Pancreas (tissue), 10 donors: ENCODE data around the gene BMP6. TPM values are rescaled to one million over a fixed set of nuclear protein-coding genes. Genes with fewer than 3 reads are reported as not detected.

ENCODE experiments used
- ATAC-seq, 4 donors: fragments of 200-7000 bp; cut with Tn5 transposase; one replicate each; pipeline versions ENCODE4 v1.8.0 to v1.9.1; 2020; ENCODE audit warnings: mild to moderate bottlenecking in 4 of 4, moderate library complexity in 4 of 4
- DNase-seq, 6 donors: peaks; one replicate each; pipeline ENCODE4 v3.0.0-alpha.2; 2020
- FAIRE-seq: peaks from 2 replicates; lab custom pipeline; 2012; peaks lifted over from hg19 to GRCh38; lab: Jason Lieb, UNC
- H3K27ac ChIP-seq, 4 donors: fragments of 200-600 bp; sonication (generic); 1 replicate in 3 of 4; 2 replicates in 1 of 4; pipeline versions ENCODE4 v1.5.0 to v1.8.0; 2020
- H3K27me3 ChIP-seq, 4 donors: fragments of 200-600 bp; one replicate each; pipeline ENCODE4 v1.8.0; 2021
- H3K36me3 ChIP-seq, 3 donors: fragments of 200-600 bp; sonication (generic) in 1 of 3; one replicate each; pipeline versions ENCODE4 v1.5.0 to v1.8.0; 2020 to 2021
- H3K4me1 ChIP-seq, 3 donors: fragments of 200-600 bp; one replicate each; pipeline ENCODE4 v1.8.0; 2021
- H3K4me3 ChIP-seq, 4 donors: fragments of 200-600 bp; sonication (generic) in 2 of 4; one replicate each; pipeline versions ENCODE4 v1.5.0 to v1.8.0; 2020 to 2021
- H3K9me3 ChIP-seq, 4 donors: fragments of 200-600 bp; one replicate each; pipeline ENCODE4 v1.8.0; 2021
- CTCF ChIP-seq, 4 donors: fragments of 200-600 bp; sonication (generic) in 3 of 4; IDR thresholded peaks; one replicate each; pipeline versions ENCODE4 v1.5.0 to v1.8.0; 2021; ENCODE audit warnings: antibody characterized with exemption in 4 of 4
- WGBS, 2 donors: extraction: QIAGEN DNeasy Blood & Tissue Kit; methylation state at CpG; one replicate each; pipeline ENCODE4 v1.1.7; 2013; 5-methylcytosine and 5-hydroxymethylcytosine counted together
- intact Hi-C, 3 donors: fragments of 100-400 bp; cut with DNase I; formaldehyde crosslinking; loops; one replicate each; pipeline versions ENCODE4 v1.11.1 to v1.14.2; 2022
- polyA plus RNA-seq, 2 donors: library from polyadenylated mRNA; stranded (reverse); fragments of 200-250 nt; gene quantifications; one replicate each; pipeline ENCODE4 v1.2.3, GENCODE V29; 2013
- total RNA-seq, 6 donors: library from RNA; stranded (reverse); fragmentation: NEBNext Ultra II Directional in 4 of 6; extraction: Animal tissue kit (Norgen Biotek cat#: 25700) in 4 of 6; gene quantifications; one replicate each; pipeline versions ENCODE4 v1.2.1 to v1.2.4, GENCODE V29; 2021 to 2023
- donor health status: healthy with polysubstance abuse.
- donor health status: DM: no; HTN: no; CAD: no; lungs with moderate emphysema.
- donor health status: DM: no; HTN: no; CAD: no.
- donor health status: control.
- donor health status: control.
- donor health status: Bipolar disorder and iron deficiency.
- donor health status: DM: yes; HTN: yes; CAD: no.
- donor health status: DM: no; HTN: no; CAD: no.
- donor health status: DM: no; HTN: no; CAD: no.
- donor health status: DM: yes; HTN: yes; CAD: no.

The BMP6 gene
- total and polyA plus RNA-seq, 8 donors: 0.09 to 0.69 (median 0.35) TPM

- H3K27me3 ChIP-seq: no peaks in the 10 kb centered on the region
- WGBS, 2 donors: 1% methylated on average over 10 of the region's 10 CpGs
- H3K9me3 ChIP-seq: no peaks in the 10 kb centered on the region
- H3K27ac ChIP-seq: no peak overlapping the region
- H3K36me3 ChIP-seq: no peaks in the 10 kb centered on the region
- ATAC-seq (peak; percentile 42 to 65 (median 62)), FAIRE-seq (no peak), DNase-seq (peak; percentile 62 to 86 (median 70))
- intact Hi-C loops: loop anchor here in 2 of 3 donors (10.0 kb wide), 1 partner anchor 282 kb away; no protein-coding TSS in a partner anchor
- peak in 2 of 4 donors; percentile 20 to 41 for TF ChIP-seq CTCF (IDR thresholded peaks at IDR 0.05)
- peaks cover 7 to 12% (median 11%) of the 10 kb centered on the region in 3 donors for H3K4me1 ChIP-seq
- no peak overlapping the region for H3K4me3 ChIP-seq
These were observed 2.9 kb upstream of the BMP6 start for GRCh38 chr6:7723041-7723447.

DNA sequence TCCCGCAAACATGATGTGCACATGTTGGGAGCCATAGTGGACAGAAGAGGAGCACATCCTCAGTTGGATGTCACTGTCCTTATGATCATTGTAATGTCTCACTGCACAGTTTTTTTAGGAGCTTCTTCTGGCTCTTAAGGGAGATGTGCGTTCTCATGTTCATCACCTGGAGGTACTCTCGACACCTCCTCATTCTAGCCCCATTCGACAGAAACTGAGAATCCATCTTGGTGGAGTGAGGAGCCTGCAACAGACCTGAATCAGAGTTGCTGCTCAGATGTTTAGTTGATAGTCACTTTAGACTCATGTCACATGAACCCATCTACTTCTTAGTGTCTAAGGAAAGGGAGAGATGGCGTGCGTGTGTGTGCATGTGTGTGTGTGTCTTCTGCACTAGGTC is 2.3 kb upstream of the BMP6 start:
- H3K9me3 ChIP-seq: no peaks in the 10 kb centered on the region
- no peak overlapping the region for H3K4me3 ChIP-seq
- intact Hi-C loops: loop anchor here in 2 of 3 donors (10.0 kb wide), 1 partner anchor 281 kb away; no protein-coding TSS in a partner anchor
- 72 to 86% methylated on average over 6 of the region's 6 CpGs for WGBS, 2 donors
- H3K36me3 ChIP-seq: no peaks in the 10 kb centered on the region
- TF ChIP-seq CTCF (IDR thresholded peaks at IDR 0.05): no peak
- ATAC-seq: no peak
- no peak for FAIRE-seq
- peaks cover 12 to 13% (median 12%) of the 10 kb centered on the region in 3 donors for H3K4me1 ChIP-seq
- DNase-seq: no peak
- no peaks in the 10 kb centered on the region for H3K27me3 ChIP-seq
- no peak overlapping the region for H3K27ac ChIP-seq

DNA sequence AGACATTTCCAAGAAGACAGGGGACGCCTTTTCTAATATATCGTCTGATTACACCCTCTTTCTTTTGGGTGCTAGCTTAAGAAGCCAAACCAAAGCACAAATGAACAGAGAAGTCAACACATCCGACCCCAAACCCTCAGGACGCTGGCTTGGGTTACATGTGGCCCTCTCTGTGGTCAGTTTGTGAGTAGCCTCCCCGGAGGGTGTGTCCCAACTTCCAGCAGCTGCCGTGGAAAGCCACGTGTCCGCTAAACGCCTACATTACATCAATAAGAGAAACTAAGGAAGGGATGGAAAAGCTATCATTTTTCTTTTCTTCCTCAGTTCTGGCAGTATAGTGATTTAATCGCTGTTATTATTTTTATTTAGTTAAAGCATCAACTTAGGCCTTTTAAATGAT is 487 bp upstream of the BMP6 start:
- no peak for TF ChIP-seq CTCF (IDR thresholded peaks at IDR 0.05)
- 20 to 34% methylated on average over 10 of the region's 10 CpGs for WGBS, 2 donors
- H3K4me3 ChIP-seq: peak overlapping the region in 1 of 4 donors; percentile 48
- ATAC-seq (no peak), FAIRE-seq (no peak), DNase-seq (no peak)
- intact Hi-C loops: loop anchor here in 2 of 3 donors (10.0 kb wide), 1 partner anchor 279 kb away; no protein-coding TSS in a partner anchor
- peaks cover 0 to 10% (median 1%) of the 10 kb centered on the region in 4 donors for H3K27me3 ChIP-seq
- peaks cover 12 to 15% (median 13%) of the 10 kb centered on the region in 3 donors for H3K4me1 ChIP-seq
- H3K36me3 ChIP-seq: no peaks in the 10 kb centered on the region
- H3K9me3 ChIP-seq: no peaks in the 10 kb centered on the region
- no peak overlapping the region for H3K27ac ChIP-seq

DNA sequence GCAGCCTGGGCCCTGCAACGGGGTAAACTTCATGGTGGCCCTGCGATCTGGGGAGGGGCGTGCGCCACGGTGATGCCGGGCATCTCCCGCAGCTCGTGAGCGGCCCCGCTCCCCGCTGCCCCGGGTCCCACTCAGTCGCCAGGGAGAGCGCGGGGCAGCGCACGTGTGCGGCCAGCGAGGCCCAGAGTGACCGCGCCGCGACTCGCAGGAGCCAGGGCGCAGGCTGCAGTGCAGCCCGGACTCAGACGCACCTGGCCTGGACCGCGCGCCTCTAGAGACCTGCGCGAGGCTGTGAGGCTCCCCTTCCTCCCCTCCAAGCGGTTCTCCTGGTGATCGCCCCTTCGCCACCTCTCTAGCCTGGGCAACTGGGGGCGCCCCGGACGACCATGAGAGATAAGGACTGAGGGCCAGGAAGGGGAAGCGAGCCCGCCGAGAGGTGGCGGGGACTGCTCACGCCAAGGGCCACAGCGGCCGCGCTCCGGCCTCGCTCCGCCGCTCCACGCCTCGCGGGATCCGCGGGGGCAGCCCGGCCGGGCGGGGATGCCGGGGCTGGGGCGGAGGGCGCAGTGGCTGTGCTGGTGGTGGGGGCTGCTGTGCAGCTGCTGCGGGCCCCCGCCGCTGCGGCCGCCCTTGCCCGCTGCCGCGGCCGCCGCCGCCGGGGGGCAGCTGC is 652 bp downstream of the BMP6 start:
- Histone ChIP-seq H3K9me3 (no peaks in the 10 kb centered on the region), H3K36me3 (no peaks in the 10 kb centered on the region), H3K27ac (no peak overlapping the region), H3K4me3 (peak overlapping the region; percentile 28 to 68 (median 38)), H3K27me3 (peaks cover 0 to 19% (median 1%) of the 10 kb centered on the region in 4 donors), H3K4me1 (peaks cover 12 to 15% (median 13%) of the 10 kb centered on the region in 3 donors)
- FAIRE-seq: no peak
- 1% methylated on average over 49 to 73 of the region's 73 CpGs for WGBS, 2 donors
- intact Hi-C loops: loop anchor here in 2 of 3 donors (10.0 kb wide), 1 partner anchor 278 kb away; no protein-coding TSS in a partner anchor
- no peak for TF ChIP-seq CTCF (IDR thresholded peaks at IDR 0.05)
- DNase-seq: peak in 5 of 6 donors; percentile 11 to 73 (median 26)
- peak; percentile 60 to 71 (median 64) for ATAC-seq
